Ovary (tissue), 9 donors: ENCODE results near the gene DNMT1. TPM values are rescaled to one million over a fixed set of nuclear protein-coding genes. Genes with fewer than 3 reads are reported as not detected.

Source experiments
- DNase-seq, 5 donors: peaks; one replicate each; pipeline ENCODE4 v3.0.0-alpha.2; 2019 to 2020
- H3K27ac ChIP-seq, 2 donors: fragments of 200-600 bp; one replicate each; pipeline versions ENCODE4 v1.5.1 to v1.8.0; 2019 to 2022
- H3K27me3 ChIP-seq: fragments of 200-600 bp; one replicate; pipeline ENCODE4 v1.8.0; 2022
- H3K36me3 ChIP-seq: fragments of 200-600 bp; sonication (generic); one replicate; pipeline ENCODE4 v1.5.1; 2019
- H3K4me1 ChIP-seq: one replicate; pipeline ENCODE4 v1.8.1; 2013; ENCODE audit warnings: mild to moderate bottlenecking, moderate library complexity; ENCODE audit not compliant: insufficient read depth
- H3K4me3 ChIP-seq: fragments of 200-600 bp; sonication (generic); one replicate; pipeline ENCODE4 v1.5.1; 2017
- H3K9me3 ChIP-seq, 2 donors: fragments of 200-600 bp in 1 of 2; sonication (generic) in 1 of 2; one replicate each; pipeline versions ENCODE4 v1.5.1 to v1.8.1; 2013 to 2019; ENCODE audit warnings: mild to moderate bottlenecking in 1 of 2, moderate library complexity in 1 of 2
- EP300 ChIP-seq: sonication (generic); formaldehyde crosslinking; IDR thresholded peaks from one replicate; pipeline ENCODE4 v1.6.1; 2017; ENCODE audit warnings: antibody characterized with exemption
- POLR2A ChIP-seq: fragments of 450-650 bp; IDR thresholded peaks from one replicate; pipeline ENCODE4 v1.6.1; 2017; ENCODE audit warnings: antibody characterized with exemption, mild to moderate bottlenecking, moderate library complexity
- WGBS, 3 donors: extraction: QIAGEN DNeasy Blood & Tissue Kit in 1 of 3; methylation state at CpG; one replicate each; pipeline versions ENCODE4 v1.1.5 to v1.1.7; 2013 to 2017; 5-methylcytosine and 5-hydroxymethylcytosine counted together
- intact Hi-C, 4 donors: fragments of 100-400 bp; cut with DNase I; formaldehyde crosslinking; loops; one replicate each; pipeline versions ENCODE4 v1.11.0 to v1.15.1; 2022 to 2023
- polyA plus RNA-seq, 2 donors: library from polyadenylated mRNA; stranded (reverse); fragments of 200-250 nt in 1 of 2; fragments of 350-450 nt in 1 of 2; fragmentation: Illumina TruSeq in 1 of 2; extraction: RNeasy Lipid Tissue Mini Kit (QIAGEN cat#74804) in 1 of 2; gene quantifications; one replicate each; pipeline ENCODE4 v1.2.3, GENCODE V29; 2013 to 2014
- total RNA-seq, 7 donors: library from RNA; depleted of rRNA in 2 of 7; stranded (reverse); fragments of >200 nt in 2 of 7; fragmentation: NEBNext Ultra II Directional in 3 of 7; extraction: Animal tissue kit (Norgen Biotek cat#: 25700) in 3 of 7; gene quantifications; one replicate each; pipeline versions ENCODE4 v1.1.0 to v1.2.4, GENCODE V29; 2016 to 2023
- TF ChIP-seq, protein P1 (sequence below), 3 donors: fragments of 450-650 bp in 2 of 3; fragments of 200-600 bp in 1 of 3; IDR thresholded peaks; one replicate each; pipeline versions ENCODE4 v1.5.1 to v1.8.0; 2016 to 2022; ENCODE audit warnings: antibody characterized with exemption in 3 of 3, mild to moderate bottlenecking in 1 of 3
- donor health status: DM: no; HTN: no; CAD: no; lungs with moderate emphysema.
- donor health status: DM: no; HTN: no; CAD: no.
- donor health status: Bipolar disorder and iron deficiency.
- donor health status: DM: yes; HTN: yes; CAD: no.
- donor health status: DM: no; HTN: no; CAD: no.
- donor health status: DM: yes; HTN: yes; CAD: no.

The DNMT1 gene
- total and polyA plus RNA-seq, 9 donors, result 19.8 to 74.2 (median 41.8) TPM

DNA sequence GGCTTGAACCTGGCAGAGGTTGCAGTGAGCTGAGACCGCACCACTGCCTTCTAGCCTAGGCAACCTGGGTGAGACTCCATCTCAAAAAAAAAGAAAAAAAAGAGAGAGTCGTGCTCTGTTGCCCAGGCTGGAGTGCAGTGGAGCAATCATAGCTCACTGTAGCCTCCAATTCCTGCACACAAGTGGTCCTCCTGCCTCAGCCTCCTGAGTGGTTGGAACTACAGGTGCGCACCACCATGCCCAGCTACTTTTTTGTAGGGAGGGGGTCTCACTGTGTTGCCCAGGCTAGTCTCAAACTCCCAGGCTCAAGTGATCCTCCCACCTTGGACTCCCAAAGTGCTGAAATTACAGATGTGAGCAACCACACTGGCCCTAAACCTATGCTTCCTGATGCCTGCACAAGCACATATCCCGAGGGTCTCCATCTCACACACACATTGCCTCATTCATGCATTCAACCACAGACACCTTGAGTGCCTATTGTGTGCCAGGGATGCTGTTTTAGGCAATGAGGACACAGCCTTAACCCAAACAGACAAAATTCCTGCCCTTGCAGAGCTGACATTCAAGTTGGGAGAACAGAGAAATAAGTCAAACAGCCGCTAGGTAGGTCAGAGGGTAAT lies 94.5 kb downstream of the DNMT1 start:
- H3K4me3 ChIP-seq, result no peak overlapping the region
- no peak for DNase-seq
- TF ChIP-seq POLR2A (no peak), EP300 (no peak)
- TF ChIP-seq, protein P1, sequence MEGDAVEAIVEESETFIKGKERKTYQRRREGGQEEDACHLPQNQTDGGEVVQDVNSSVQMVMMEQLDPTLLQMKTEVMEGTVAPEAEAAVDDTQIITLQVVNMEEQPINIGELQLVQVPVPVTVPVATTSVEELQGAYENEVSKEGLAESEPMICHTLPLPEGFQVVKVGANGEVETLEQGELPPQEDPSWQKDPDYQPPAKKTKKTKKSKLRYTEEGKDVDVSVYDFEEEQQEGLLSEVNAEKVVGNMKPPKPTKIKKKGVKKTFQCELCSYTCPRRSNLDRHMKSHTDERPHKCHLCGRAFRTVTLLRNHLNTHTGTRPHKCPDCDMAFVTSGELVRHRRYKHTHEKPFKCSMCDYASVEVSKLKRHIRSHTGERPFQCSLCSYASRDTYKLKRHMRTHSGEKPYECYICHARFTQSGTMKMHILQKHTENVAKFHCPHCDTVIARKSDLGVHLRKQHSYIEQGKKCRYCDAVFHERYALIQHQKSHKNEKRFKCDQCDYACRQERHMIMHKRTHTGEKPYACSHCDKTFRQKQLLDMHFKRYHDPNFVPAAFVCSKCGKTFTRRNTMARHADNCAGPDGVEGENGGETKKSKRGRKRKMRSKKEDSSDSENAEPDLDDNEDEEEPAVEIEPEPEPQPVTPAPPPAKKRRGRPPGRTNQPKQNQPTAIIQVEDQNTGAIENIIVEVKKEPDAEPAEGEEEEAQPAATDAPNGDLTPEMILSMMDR (IDR thresholded peaks at IDR 0.05), result no peak
- no peaks in the 10 kb centered on the region for H3K36me3 ChIP-seq
- no peaks in the 10 kb centered on the region for H3K9me3 ChIP-seq
- intact Hi-C loops, result loop anchor here in 1 of 4 donors (10.0 kb wide), 1 partner anchor 145 kb away; no protein-coding TSS in a partner anchor
- no peak overlapping the region for H3K27ac ChIP-seq
- WGBS, 3 donors, result 88 to 90% (median 88%) methylated on average over 5 of the region's 5 CpGs
- H3K27me3 ChIP-seq, result no peaks in the 10 kb centered on the region
- H3K4me1 ChIP-seq, result no peaks in the 10 kb centered on the region

DNA sequence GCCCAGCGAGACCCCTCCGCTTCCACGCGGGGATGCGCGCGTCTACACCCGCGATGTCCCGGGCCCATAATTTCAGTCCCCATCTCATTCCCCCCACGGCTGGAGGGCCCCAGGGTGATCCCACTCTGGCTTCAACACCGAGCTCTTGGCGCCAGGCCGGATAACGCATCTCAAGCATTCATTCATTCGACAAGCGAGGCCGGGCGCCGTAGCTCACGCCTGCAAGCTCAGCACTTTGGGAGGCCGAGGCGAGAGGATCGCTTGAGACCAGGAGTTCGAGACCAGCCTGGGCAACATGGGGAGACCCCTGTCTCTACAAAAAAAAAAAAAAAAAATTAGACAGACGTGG lies 98.2 kb downstream of the DNMT1 start:
- TF ChIP-seq POLR2A, result no peak
- no peak for TF ChIP-seq EP300
- TF ChIP-seq, protein P1 (IDR thresholded peaks at IDR 0.05), result no peak
- H3K4me3 ChIP-seq, result peak overlapping the region; percentile 34
- H3K27ac ChIP-seq, result peak overlapping the region in 1 of 2 donors; percentile 26
- H3K36me3 ChIP-seq, result no peaks in the 10 kb centered on the region
- intact Hi-C loops, result no loop called here
- DNase-seq, result peak in 2 of 5 donors; percentile 50 to 69
- no peaks in the 10 kb centered on the region for H3K27me3 ChIP-seq
- H3K9me3 ChIP-seq, result no peaks in the 10 kb centered on the region
- H3K4me1 ChIP-seq, result no peaks in the 10 kb centered on the region
- WGBS, 3 donors, result 8 to 18% (median 13%) methylated on average over 26 of the region's 26 CpGs

DNA sequence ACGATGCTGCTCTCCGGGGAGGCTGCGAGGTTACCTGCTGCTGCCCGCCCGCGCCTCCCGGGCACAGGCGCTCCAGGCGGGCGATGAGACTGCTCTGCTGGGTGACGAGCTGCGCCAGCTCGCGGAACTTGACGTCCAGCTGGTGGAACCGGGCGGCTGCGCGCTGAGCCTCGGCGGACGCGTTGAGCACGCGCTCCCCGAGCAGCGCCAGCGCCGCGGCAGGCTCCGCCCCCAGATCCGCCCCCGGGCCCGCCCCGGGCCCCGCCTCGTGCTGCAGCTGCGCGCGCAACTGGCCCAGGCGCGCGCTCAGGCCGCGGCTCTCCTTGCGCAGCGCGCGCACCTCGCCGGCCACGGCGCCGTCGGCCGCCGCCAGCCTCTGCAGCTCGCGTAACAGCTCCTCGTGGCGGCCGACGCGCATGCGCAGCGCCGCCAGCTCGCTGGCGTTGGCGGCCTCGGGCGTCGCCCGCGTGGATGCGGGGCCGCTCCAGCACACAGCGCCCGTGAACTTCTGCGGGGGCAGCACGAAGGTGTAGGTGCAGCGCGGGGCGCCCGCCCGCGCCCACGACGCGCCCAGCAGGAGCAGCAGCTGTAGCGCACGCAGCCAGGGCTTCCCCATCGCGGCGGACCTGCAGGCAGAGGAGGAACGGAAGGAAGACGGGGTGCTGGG lies 98.7 kb downstream of the DNMT1 start:
- Histone ChIP-seq H3K4me1 (no peaks in the 10 kb centered on the region), H3K27ac (peak overlapping the region in 1 of 2 donors; percentile 26), H3K27me3 (no peaks in the 10 kb centered on the region), H3K36me3 (no peaks in the 10 kb centered on the region), H3K4me3 (peak overlapping the region; percentile 34), H3K9me3 (no peaks in the 10 kb centered on the region)
- TF ChIP-seq, protein P1 (IDR thresholded peaks at IDR 0.05), result peak in 1 of 3 donors; percentile 33
- no peak for TF ChIP-seq EP300
- DNase-seq, result peak; percentile 85 to 94 (median 89)
- intact Hi-C loops, result no loop called here
- 1 to 3% (median 1%) methylated on average over 57 to 97 of the region's 97 CpGs for WGBS, 3 donors

DNA sequence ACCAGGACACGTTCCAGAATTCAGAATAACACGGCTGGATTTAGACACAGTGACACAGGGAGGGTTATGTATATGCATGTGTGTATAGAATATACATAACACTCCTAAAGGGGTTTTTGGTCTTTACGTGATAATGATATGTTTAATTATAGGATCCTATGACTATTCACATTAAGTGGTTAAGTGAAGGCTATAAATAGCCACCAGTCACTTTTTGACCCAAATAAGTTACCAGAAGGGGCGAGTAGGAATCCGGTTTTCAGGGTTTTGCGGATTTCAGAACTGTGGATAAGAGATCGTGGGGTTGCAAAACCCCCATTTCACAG lies 99.2 kb downstream of the DNMT1 start:
- Histone ChIP-seq H3K9me3 (no peaks in the 10 kb centered on the region), H3K27me3 (no peaks in the 10 kb centered on the region), H3K27ac (peak overlapping the region in 1 of 2 donors; percentile 22), H3K4me1 (no peaks in the 10 kb centered on the region), H3K36me3 (no peaks in the 10 kb centered on the region), H3K4me3 (no peak overlapping the region)
- DNase-seq, result no peak
- intact Hi-C loops, result no loop called here
- TF ChIP-seq EP300, result no peak
- TF ChIP-seq POLR2A, result no peak
- TF ChIP-seq, protein P1 (IDR thresholded peaks at IDR 0.05), result no peak
- WGBS, 3 donors, result 6 to 21% (median 7%) methylated on average over 7 of the region's 7 CpGs
